ENCODE measurements around the gene CDH4.

The CDH4 gene

DNA sequence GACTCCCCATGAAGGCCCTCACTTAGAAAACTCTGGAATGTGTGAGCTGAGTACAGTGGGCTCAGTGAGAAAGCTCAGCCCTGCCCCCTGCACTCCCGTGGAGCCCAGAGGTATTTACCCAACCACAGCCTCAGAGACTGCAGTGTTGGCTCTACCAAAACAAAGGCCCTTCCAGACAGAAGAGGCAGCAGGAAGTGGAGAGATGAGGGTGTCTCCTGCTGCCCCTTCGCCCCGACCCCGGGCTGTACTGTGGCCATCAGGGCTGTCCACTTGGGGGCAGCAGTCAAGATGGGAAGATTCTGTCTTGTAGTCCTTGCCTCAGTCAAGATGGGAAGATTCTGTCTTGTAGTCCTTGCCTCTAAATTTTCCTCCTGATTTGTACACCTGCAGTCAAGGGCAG lies 472.3 kb downstream of the CDH4 start:
- no peak overlapping the region for H3K4me3 ChIP-seq (ENCODE audit: low read depth, low read length)
- TF ChIP-seq CTCF (IDR thresholded peaks at IDR 0.05; ENCODE audit: low read depth, low read length), result peak; percentile 42

- no peak for TF ChIP-seq CTCF (IDR thresholded peaks at IDR 0.05; ENCODE audit: low read depth, low read length)
- no peak overlapping the region for H3K4me3 ChIP-seq (ENCODE audit: low read depth, low read length)
Observed at GRCh38 chr20:61725145-61725544, 473.1 kb downstream of the CDH4 start.

DNA sequence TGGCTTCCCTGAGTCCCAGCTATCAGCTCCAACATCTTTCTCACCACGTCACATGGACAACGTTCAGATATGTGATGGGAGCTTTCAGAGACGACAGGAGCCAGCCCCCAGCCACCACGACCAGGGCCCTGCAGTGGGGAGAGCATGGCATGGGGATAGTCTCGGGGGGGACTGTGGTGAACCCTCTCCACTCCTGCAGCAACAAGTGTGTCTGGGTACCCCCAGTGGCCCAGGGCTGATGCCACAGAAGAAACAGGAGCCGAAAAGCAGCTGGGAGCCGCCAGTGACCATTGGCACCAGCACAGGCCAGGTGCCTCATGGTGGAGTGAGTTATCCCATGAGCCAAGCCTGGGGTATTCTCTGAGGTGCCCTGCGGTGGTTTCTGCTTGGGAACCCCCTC lies 473.9 kb downstream of the CDH4 start:
- H3K4me3 ChIP-seq (ENCODE audit: low read depth, low read length), result no peak overlapping the region
- TF ChIP-seq CTCF (IDR thresholded peaks at IDR 0.05; ENCODE audit: low read depth, low read length), result no peak

DNA sequence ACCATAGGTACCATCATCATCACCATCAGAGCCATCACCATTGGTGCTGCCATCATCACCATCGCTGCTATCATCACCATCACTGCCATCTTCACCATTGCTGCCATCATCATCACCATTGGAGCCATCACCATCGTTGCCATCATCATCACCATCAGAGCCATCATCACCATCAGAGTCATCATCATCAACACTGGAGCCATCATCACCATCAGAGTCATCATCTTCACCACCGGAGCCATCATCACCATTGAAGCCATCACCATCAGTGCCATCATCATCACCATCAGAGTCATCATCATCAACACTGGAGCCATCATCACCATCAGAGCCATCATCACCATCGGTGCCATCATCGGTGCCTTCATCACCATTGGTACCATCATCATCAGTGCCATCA lies 474.9 kb downstream of the CDH4 start:
- TF ChIP-seq CTCF (IDR thresholded peaks at IDR 0.05; ENCODE audit: low read depth, low read length), result no peak
- no peak overlapping the region for H3K4me3 ChIP-seq (ENCODE audit: low read depth, low read length)

DNA sequence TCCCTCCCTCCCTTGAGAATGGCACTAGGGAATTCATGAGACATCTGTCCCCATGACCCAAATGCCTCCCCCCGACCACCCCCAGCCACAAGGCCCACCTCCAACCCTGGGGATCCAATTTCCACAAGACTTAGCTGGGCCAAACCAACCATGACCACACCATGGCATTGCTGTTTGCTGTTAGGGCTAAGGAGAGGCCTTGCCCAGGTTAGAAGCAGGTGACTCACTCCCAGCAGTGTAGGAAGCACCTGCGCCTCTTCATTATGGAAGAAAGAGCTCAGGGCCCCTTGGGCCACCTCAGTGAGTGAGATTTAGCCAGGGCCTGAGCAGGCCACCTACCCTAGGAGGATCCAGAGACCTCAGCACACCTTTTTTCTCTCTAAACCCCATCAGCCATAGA lies 475.7 kb downstream of the CDH4 start:
- H3K4me3 ChIP-seq (ENCODE audit: low read depth, low read length), result no peak overlapping the region

DNA sequence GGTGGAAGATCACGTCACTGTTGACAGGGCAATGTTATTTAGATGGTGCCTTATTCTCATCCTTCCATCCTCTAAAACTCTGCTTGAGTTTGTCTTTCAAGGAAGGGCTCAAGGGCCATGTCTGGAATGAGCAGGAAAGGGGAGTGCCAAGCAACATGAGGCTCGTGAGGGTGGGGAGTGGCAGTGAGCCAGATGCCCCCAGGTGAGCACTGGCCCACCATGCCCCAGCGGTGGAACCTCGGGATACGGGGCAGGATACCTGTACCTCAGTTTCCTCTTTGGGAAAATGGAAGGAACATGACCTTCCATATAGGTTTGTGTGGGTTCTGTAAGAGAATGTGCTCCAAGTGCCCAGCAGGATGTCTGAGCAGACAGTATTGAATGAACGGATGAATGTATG lies 476.3 kb downstream of the CDH4 start:
- H3K4me3 ChIP-seq (ENCODE audit: low read depth, low read length), result no peak overlapping the region
- TF ChIP-seq CTCF (IDR thresholded peaks at IDR 0.05; ENCODE audit: low read depth, low read length), result no peak

More for the DNA sequence above, 475.7 kb downstream of the CDH4 start:
- no peak for TF ChIP-seq CTCF (IDR thresholded peaks at IDR 0.05; ENCODE audit: low read depth, low read length)

DNA sequence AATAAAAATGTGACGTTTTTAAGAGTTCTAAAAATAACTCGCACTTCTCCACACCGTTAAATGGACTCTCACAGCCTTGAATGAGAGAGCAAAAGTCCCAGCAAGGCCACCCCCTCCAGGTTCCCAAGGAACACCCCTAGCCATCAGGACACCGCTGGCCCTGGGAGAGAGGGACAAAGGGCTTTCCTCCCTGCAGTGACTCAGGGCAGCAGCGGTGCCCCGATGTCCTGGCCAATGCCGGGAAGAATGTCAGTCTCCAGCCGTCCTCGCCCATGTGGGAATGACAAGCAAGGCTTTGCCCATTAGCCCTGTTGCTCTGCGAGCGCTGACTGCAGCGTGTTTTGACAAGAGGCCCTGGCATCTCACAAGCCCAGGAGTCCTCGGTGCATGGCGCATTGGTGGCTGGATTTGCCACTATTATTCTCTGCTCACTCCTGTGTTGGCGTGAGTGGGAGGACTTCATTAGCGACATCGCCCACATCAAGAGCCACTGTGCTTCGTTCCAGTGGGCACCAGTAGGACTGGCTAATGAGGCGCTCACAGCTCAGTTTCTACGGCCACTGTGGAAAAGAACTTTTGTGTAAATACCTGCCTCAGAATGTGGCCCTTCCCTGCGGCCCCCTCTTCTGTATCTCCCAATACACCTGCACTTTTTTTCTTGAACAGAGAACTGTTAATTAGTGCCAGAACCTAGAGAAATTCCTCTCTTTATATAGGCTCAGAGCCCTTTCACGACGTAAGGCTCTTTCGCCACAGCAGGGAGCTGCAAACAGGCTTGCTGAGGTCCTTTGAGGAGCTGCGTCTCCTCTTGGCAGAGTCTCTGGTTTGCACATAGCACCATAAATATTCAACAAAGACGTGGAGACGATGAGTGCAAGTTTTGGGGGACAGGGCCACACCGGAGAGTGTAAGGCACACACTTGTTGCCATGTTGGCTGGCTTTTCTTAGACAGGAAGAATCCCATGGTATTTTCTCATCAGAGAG lies 477.0 kb downstream of the CDH4 start:
- no peak for TF ChIP-seq CTCF (IDR thresholded peaks at IDR 0.05; ENCODE audit: low read depth, low read length)
- no peak overlapping the region for H3K4me3 ChIP-seq (ENCODE audit: low read depth, low read length)
